ENCODE results near the gene TNS3.
A peak's percentile ranks its signal among the peaks of the same experiment; 100 is the strongest.

The TNS3 gene

GRCh38 chr7:47474937-47475879 lies 106.7 kb downstream of the TNS3 start:
- peak; percentile 97 for DNase-seq (ENCODE audit: low read depth)
- TF ChIP-seq MAX (IDR thresholded peaks at IDR 0.05; ENCODE audit: low read depth, low read length) (peak; percentile 72), POLR2A (IDR thresholded peaks at IDR 0.05; ENCODE audit: extremely low read depth, insufficient read length) (no peak), CTCF (IDR thresholded peaks at IDR 0.05; ENCODE audit: low read depth, low read length) (peak; percentile 6), MYC (IDR thresholded peaks at IDR 0.05; ENCODE audit: low read depth, low read length) (no peak)
- H3K4me3 ChIP-seq (ENCODE audit: low read depth, low read length), result no peak overlapping the region

GRCh38 chr7:47474211-47474936 lies 107.5 kb downstream of the TNS3 start:
- DNase-seq (ENCODE audit: low read depth), result no peak
- H3K4me3 ChIP-seq (ENCODE audit: low read depth, low read length), result no peak overlapping the region
- no peak for TF ChIP-seq POLR2A (IDR thresholded peaks at IDR 0.05; ENCODE audit: extremely low read depth, insufficient read length)
- no peak for TF ChIP-seq CTCF (IDR thresholded peaks at IDR 0.05; ENCODE audit: low read depth, low read length)
- no peak for TF ChIP-seq MYC (IDR thresholded peaks at IDR 0.05; ENCODE audit: low read depth, low read length)
- no peak for TF ChIP-seq MAX (IDR thresholded peaks at IDR 0.05; ENCODE audit: low read depth, low read length)

- peak; percentile 54 for DNase-seq (ENCODE audit: low read depth)
- H3K4me3 ChIP-seq (ENCODE audit: low read depth, low read length), result no peak overlapping the region
- TF ChIP-seq MYC (IDR thresholded peaks at IDR 0.05; ENCODE audit: low read depth, low read length), result no peak
- TF ChIP-seq MAX (IDR thresholded peaks at IDR 0.05; ENCODE audit: low read depth, low read length), result 0 out of 2 replicates have a peak, but pooled peaks have one; percentile 5
- no peak for TF ChIP-seq CTCF (IDR thresholded peaks at IDR 0.05; ENCODE audit: low read depth, low read length)
- TF ChIP-seq POLR2A (IDR thresholded peaks at IDR 0.05; ENCODE audit: extremely low read depth, insufficient read length), result no peak
These were observed 108.3 kb downstream of the TNS3 start for GRCh38 chr7:47473499-47474210.

- TF ChIP-seq MAX (IDR thresholded peaks at IDR 0.05; ENCODE audit: low read depth, low read length), result no peak
- no peak for TF ChIP-seq MYC (IDR thresholded peaks at IDR 0.05; ENCODE audit: low read depth, low read length)
- TF ChIP-seq POLR2A (IDR thresholded peaks at IDR 0.05; ENCODE audit: extremely low read depth, insufficient read length), result no peak
- TF ChIP-seq CTCF (IDR thresholded peaks at IDR 0.05; ENCODE audit: low read depth, low read length), result no peak
- no peak for DNase-seq (ENCODE audit: low read depth)
- H3K4me3 ChIP-seq (ENCODE audit: low read depth, low read length), result no peak overlapping the region
These were observed 109.3 kb downstream of the TNS3 start for GRCh38 chr7:47472444-47473157.

- H3K4me3 ChIP-seq (ENCODE audit: low read depth, low read length), result no peak overlapping the region
- TF ChIP-seq MAX (IDR thresholded peaks at IDR 0.05; ENCODE audit: low read depth, low read length) (no peak), CTCF (IDR thresholded peaks at IDR 0.05; ENCODE audit: low read depth, low read length) (no peak), MYC (IDR thresholded peaks at IDR 0.05; ENCODE audit: low read depth, low read length) (no peak), POLR2A (IDR thresholded peaks at IDR 0.05; ENCODE audit: extremely low read depth, insufficient read length) (no peak)
- no peak for DNase-seq (ENCODE audit: low read depth)
These were observed 110.1 kb downstream of the TNS3 start for GRCh38 chr7:47471831-47472230.
